IMR-90 (cell line): ENCODE results near the gene SH3BP4. TPM values are rescaled to one million over a fixed set of nuclear protein-coding genes. Genes with fewer than 3 reads are reported as not detected.

Experiments used
- ATAC-seq: fragments of 200-7000 bp; cut with Tn5 transposase; 2 replicates; pipeline ENCODE4 v1.9.1; 2020; ENCODE audit warnings: low read depth, mild to moderate bottlenecking, moderate library complexity
- BruUV-seq: library from RNA; stranded (reverse); fragments of 400-500 nt; replicated peaks from 2 replicates; lab custom pipeline; 2021; lab: Mats Ljungman, UMichigan
- CTCF ChIA-PET: fragments of 300-600 bp; formaldehyde crosslinking; extraction: SDS; loops from one replicate; lab custom pipeline; 2021; ENCODE audit warnings: antibody characterized with exemption; lab: Yijun Ruan, JAX
- POLR2A ChIA-PET: fragments of 300-600 bp; sonication (Branson Sonifier 250); formaldehyde crosslinking; loops from one replicate; lab custom pipeline; 2022; ENCODE audit warnings: antibody characterized with exemption; ENCODE audit not compliant: unreplicated experiment; lab: Charles Lee
- DNase-seq: peaks from one replicate; pipeline ENCODE4 v3.0.0; 2013
- H2AFZ ChIP-seq: replicated peaks from 2 replicates; pipeline ENCODE3; 2013; ENCODE audit warnings: low read length, mild to moderate bottlenecking; ENCODE audit not compliant: poor library complexity
- H2AK5ac ChIP-seq: 2 replicates; pipeline ENCODE4 v1.6.1; 2013; ENCODE audit warnings: low read depth, low read length, inconsistent platforms
- H2AK9ac ChIP-seq: replicated peaks from 2 replicates; pipeline ENCODE3; 2013; ENCODE audit warnings: mild to moderate bottlenecking, low read depth, low read length, moderate library complexity; ENCODE audit not compliant: poor library complexity
- H2BK120ac ChIP-seq: 2 replicates; pipeline ENCODE4 v1.6.1; 2013; ENCODE audit warnings: low read depth, low read length, inconsistent platforms
- H2BK15ac ChIP-seq: 3 replicates; pipeline ENCODE4 v1.6.1; 2013; ENCODE audit warnings: low read depth, low read length, inconsistent platforms
- H2BK20ac ChIP-seq: 2 replicates; pipeline ENCODE4 v1.6.1; 2013; ENCODE audit warnings: low read depth, mild to moderate bottlenecking, inconsistent platforms, low read length, moderate library complexity
- H2BK5ac ChIP-seq: 2 replicates; pipeline ENCODE4 v1.6.1; 2013; ENCODE audit warnings: mild to moderate bottlenecking, low read depth, low read length, inconsistent platforms; ENCODE audit not compliant: poor library complexity, severe bottlenecking
- H3K14ac ChIP-seq: replicated peaks from 2 replicates; pipeline ENCODE4 v1.6.1; 2013; ENCODE audit warnings: low read depth, low read length, inconsistent platforms
- H3K18ac ChIP-seq: 2 replicates; pipeline ENCODE4 v1.6.1; 2013; ENCODE audit warnings: low read depth, low read length, control low read depth
- H3K23ac ChIP-seq: 2 replicates; pipeline ENCODE4 v1.6.1; 2013; ENCODE audit warnings: low read depth, low read length, inconsistent platforms
- H3K27ac ChIP-seq: 2 replicates; pipeline ENCODE4 v1.5.1; 2013; ENCODE audit warnings: mild to moderate bottlenecking, control low read depth, low read length; ENCODE audit not compliant: insufficient read depth
- H3K27me3 ChIP-seq: 2 replicates; pipeline ENCODE4 v1.6.1; 2013; ENCODE audit warnings: low read length; ENCODE audit not compliant: control insufficient read depth, insufficient read depth
- H3K36me3 ChIP-seq: 2 replicates; pipeline ENCODE4 v1.6.1; 2013; ENCODE audit warnings: low read length, mixed read lengths; ENCODE audit not compliant: control insufficient read depth, insufficient read depth
- H3K4ac ChIP-seq: 2 replicates; pipeline ENCODE4 v1.6.1; 2013; ENCODE audit warnings: low read depth, low read length, inconsistent platforms
- H3K4me1 ChIP-seq: 2 replicates; pipeline ENCODE4 v1.6.1; 2013; ENCODE audit warnings: low read length, mixed read lengths; ENCODE audit not compliant: control insufficient read depth, insufficient read depth
- H3K4me2 ChIP-seq: 2 replicates; pipeline ENCODE4 v1.6.1; 2013; ENCODE audit warnings: low read depth, mild to moderate bottlenecking, control low read depth, low read length, moderate library complexity
- H3K4me3 ChIP-seq: 2 replicates; pipeline ENCODE4 v1.5.1; 2013; ENCODE audit warnings: low read depth, mild to moderate bottlenecking, control low read depth, low read length, moderate library complexity; ENCODE audit not compliant: insufficient read depth
- H3K56ac ChIP-seq: 2 replicates; pipeline ENCODE4 v1.6.1; 2013; ENCODE audit warnings: low read length, inconsistent platforms; ENCODE audit not compliant: insufficient read depth; ENCODE audit errors: extremely low read depth
- H3K79me1 ChIP-seq, 2 experiments: 2 replicates each; pipeline ENCODE4 v1.6.1; 2013; ENCODE audit warnings: low read length in 2 of 2, inconsistent platforms in 1 of 2, low read depth in 1 of 2
- H3K9ac ChIP-seq: 2 replicates; pipeline ENCODE4 v1.6.1; 2013; ENCODE audit warnings: low read depth, low read length, control low read depth
- H3K9me1 ChIP-seq: 2 replicates; pipeline ENCODE4 v1.6.1; 2013; ENCODE audit warnings: low read length, inconsistent platforms; ENCODE audit not compliant: insufficient read depth
- H3K9me3 ChIP-seq: 2 replicates; pipeline ENCODE4 v1.6.1; 2013; ENCODE audit warnings: low read length; ENCODE audit not compliant: control insufficient read depth, insufficient read depth
- H4K20me1 ChIP-seq: 2 replicates; pipeline ENCODE4 v1.6.1; 2013; ENCODE audit warnings: low read length, inconsistent platforms; ENCODE audit not compliant: insufficient read depth
- H4K5ac ChIP-seq: 2 replicates; pipeline ENCODE4 v1.6.1; 2013; ENCODE audit warnings: mild to moderate bottlenecking, low read depth, low read length, control low read depth
- H4K8ac ChIP-seq, 2 experiments: 2 replicates each; pipeline ENCODE4 v1.6.1; 2013; ENCODE audit warnings: low read depth in 2 of 2, low read length in 2 of 2, control low read depth in 1 of 2, inconsistent platforms in 1 of 2
- H4K91ac ChIP-seq: 2 replicates; pipeline ENCODE4 v1.6.1; 2013; ENCODE audit warnings: low read depth, low read length, inconsistent platforms; ENCODE audit not compliant: insufficient read depth
- BHLHE40 ChIP-seq: fragments of 150-350 bp; IDR thresholded peaks from 2 replicates; pipeline ENCODE4 v1.6.1; 2016; ENCODE audit warnings: mild to moderate bottlenecking, low read depth, low read length
- CEBPB ChIP-seq: IDR thresholded peaks from 2 replicates; pipeline ENCODE4 v1.6.1; 2012; ENCODE audit warnings: low read depth, low read length, improper control_type of control experiment
- CHD1 ChIP-seq: IDR thresholded peaks from 2 replicates; pipeline ENCODE4 v1.6.1; 2012; ENCODE audit warnings: low read depth, low read length, improper control_type of control experiment
- CTCF ChIP-seq: conservative IDR thresholded peaks from 2 replicates; pipeline ENCODE4 v1.5.1; 2012; ENCODE audit warnings: mild to moderate bottlenecking, low read depth, low read length, improper control_type of control experiment
- ELK1 ChIP-seq: fragments of 150-350 bp; IDR thresholded peaks from 2 replicates; pipeline ENCODE4 v1.6.1; 2016; ENCODE audit warnings: low read depth, mild to moderate bottlenecking, low read length, moderate library complexity, borderline replicate concordance
- FOS ChIP-seq: fragments of 150-350 bp; IDR thresholded peaks from 2 replicates; pipeline ENCODE4 v1.6.1; 2016; ENCODE audit warnings: low read depth, low read length
- MAFK ChIP-seq: IDR thresholded peaks from 2 replicates; pipeline ENCODE4 v1.6.1; 2012; ENCODE audit warnings: low read depth, low read length, improper control_type of control experiment
- MAZ ChIP-seq: IDR thresholded peaks from 2 replicates; pipeline ENCODE4 v1.6.1; 2012; ENCODE audit warnings: low read depth, mild to moderate bottlenecking, low read length, improper control_type of control experiment, moderate library complexity, borderline replicate concordance
- MXI1 ChIP-seq: IDR thresholded peaks from 2 replicates; pipeline ENCODE4 v1.6.1; 2012; ENCODE audit warnings: low read depth, mild to moderate bottlenecking, low read length, moderate library complexity, borderline replicate concordance
- NFE2L2 ChIP-seq: fragments of 150-350 bp; IDR thresholded peaks from 2 replicates; pipeline ENCODE4 v1.6.1; 2016; ENCODE audit warnings: low read depth, mild to moderate bottlenecking, low read length
- POLR2A ChIP-seq: IDR thresholded peaks from 2 replicates; pipeline ENCODE4 v1.6.1; 2012; ENCODE audit warnings: mild to moderate bottlenecking, low read depth, low read length
- RAD21 ChIP-seq: IDR thresholded peaks from 2 replicates; pipeline ENCODE4 v1.6.1; 2012; ENCODE audit warnings: low read length, improper control_type of control experiment
- RCOR1 ChIP-seq: IDR thresholded peaks from 2 replicates; pipeline ENCODE4 v1.6.1; 2012; ENCODE audit warnings: mild to moderate bottlenecking, low read length, improper control_type of control experiment; ENCODE audit not compliant: insufficient replicate concordance
- RFX5 ChIP-seq: IDR thresholded peaks from 2 replicates; pipeline ENCODE4 v1.8.0; 2012; ENCODE audit warnings: low read depth, mild to moderate bottlenecking, low read length, moderate library complexity
- SMC3 ChIP-seq: fragments of 150-350 bp; IDR thresholded peaks from 2 replicates; pipeline ENCODE4 v1.6.1; 2016; ENCODE audit warnings: low read depth, mild to moderate bottlenecking, antibody characterized with exemption, low read length, moderate library complexity
- USF2 ChIP-seq: fragments of 150-350 bp; IDR thresholded peaks from 2 replicates; pipeline ENCODE4 v1.6.1; 2017; ENCODE audit warnings: mild to moderate bottlenecking, antibody characterized with exemption, low read length, low read depth
- WGBS, 2 experiments: methylation state at CpG; one replicate each; pipeline versions ENCODE4 v1.1.5 to v1.1.7; 2013; ENCODE audit warnings: missing lambda C conversion rate in 2 of 2; ENCODE audit not compliant: insufficient read length in 1 of 2; ENCODE audit errors: extremely low coverage in 2 of 2; 5-methylcytosine and 5-hydroxymethylcytosine counted together
- dilution Hi-C: fragments of 300-500 bp; cut with HindIII; formaldehyde crosslinking; loops from one replicate; pipeline ENCODE4 v1.14.3; 2018; ENCODE audit warnings: low sequenced_read_pairs; ENCODE audit not compliant: unreplicated experiment
- in situ Hi-C: fragments of 300-500 bp; cut with MboI; formaldehyde crosslinking; loops from 3 replicates; pipeline ENCODE4 v1.14.3; 2019; ENCODE audit warnings: low sequenced_read_pairs, inconsistent platforms, mixed read lengths
- intact Hi-C: fragments of 100-400 bp; cut with micrococcal nuclease; formaldehyde crosslinking; loops from 2 replicates; pipeline ENCODE4 v1.10.0; 2022
- polyA plus RNA-seq, 3 experiments: library from polyadenylated mRNA; depleted of rRNA; stranded (reverse); fragments of >200 nt; gene quantifications; 2 replicates each; pipeline ENCODE4 v1.2.3, GENCODE V29; 2012; ENCODE audit warnings: low replicate concordance in 1 of 3
- total RNA-seq: library from RNA; depleted of rRNA; stranded (reverse); fragments of >200 nt; gene quantifications from 2 replicates; pipeline ENCODE4 v1.2.3, GENCODE V29; 2012

SH3BP4 gene
- total and polyA plus RNA-seq, 2 of the 4 experiments (the other 2 are of a cell fraction) = 104 to 122 TPM

GRCh38 chr2:234988491-234988890 is 36.7 kb downstream of the SH3BP4 start:
- no TSS peak for BruUV-seq
- in situ Hi-C loops = no loop called here
- Histone ChIP-seq H2BK20ac (no peak overlapping the region), H2BK5ac (no peak overlapping the region), H3K27ac (no peak overlapping the region), H2BK15ac (no peak overlapping the region), H4K20me1 (peaks cover 98% of the 10 kb centered on the region), H4K91ac (no peak overlapping the region), H3K9me1 (peaks cover 76% of the 10 kb centered on the region), H2AK9ac (no peak overlapping the region), H3K9ac (no peak overlapping the region), H3K27me3 (no peaks in the 10 kb centered on the region), H3K56ac (no peak overlapping the region), H2AFZ (no peak overlapping the region), H3K4me1 (peaks cover 53% of the 10 kb centered on the region), H3K79me1 (peaks cover 0 to 89% of the 10 kb centered on the region in 2 experiments), H3K36me3 (peaks cover 34% of the 10 kb centered on the region), H3K23ac (no peak overlapping the region), H2AK5ac (no peak overlapping the region; the same call in 1 of the 2 replicates), H3K14ac (no peak overlapping the region), H3K4me2 (no peak overlapping the region), H3K9me3 (no peaks in the 10 kb centered on the region), H4K8ac (peak overlapping the region in 1 of 2 experiments; percentile 42; a peak in 2 of 4 replicates), H3K4ac (no peak overlapping the region), H3K4me3 (no peak overlapping the region), H4K5ac (no peak overlapping the region), H3K18ac (no peak overlapping the region), H2BK120ac (no peak overlapping the region)
- ChIA-PET CTCF (no interaction called here), POLR2A (no interaction called here)
- dilution Hi-C loops = no loop called here
- TF ChIP-seq CTCF (no peak), RAD21 (no peak), CHD1 (no peak), FOS (no peak), MAZ (no peak), ELK1 (no peak), CEBPB (no peak), BHLHE40 (no peak), NFE2L2 (no peak), SMC3 (no peak), RCOR1 (no peak), POLR2A (no peak), MXI1 (no peak), USF2 (no peak), MAFK (no peak), RFX5 (no peak)
- no peak for DNase-seq
- WGBS, 2 experiments = no CpG with 5 or more reads among the region's 14 CpGs
- intact Hi-C loops = loop anchor here (10.0 kb wide), 2 partner anchors 314 to 544 kb away; no protein-coding TSS in a partner anchor
- ATAC-seq = no peak
